LHCN-M2 (cell line): ENCODE data around the gene CELSR2. TPM values are rescaled to one million over a fixed set of nuclear protein-coding genes. Genes with fewer than 3 reads are reported as not detected.
A peak's percentile ranks its signal among the peaks of the same experiment; 100 is the strongest.

Experiments used
- DNase-seq: peaks from one replicate; pipeline ENCODE4 v3.0.0-alpha.2; 2012; ENCODE audit warnings: low read depth
- total RNA-seq: library from RNA; depleted of rRNA; stranded (reverse); fragments of >200 nt; gene quantifications from 2 replicates; pipeline ENCODE4 v1.2.3, GENCODE V29; 2014

CELSR2 gene
- total RNA-seq, 1 experiment from 2014 or later, result 0.17 TPM

GRCh38 chr1:109264379-109264755, 15.0 kb downstream of the CELSR2 start:
- no peak for DNase-seq

GRCh38 chr1:109265016-109265415, 15.7 kb downstream of the CELSR2 start:
- no peak for DNase-seq

- DNase-seq, result no peak
Observed at GRCh38 chr1:109265741-109266330, 16.5 kb downstream of the CELSR2 start.

- DNase-seq, result peak; percentile 36
Observed at GRCh38 chr1:109266965-109267364, 17.6 kb downstream of the CELSR2 start.

- DNase-seq, result no peak
Observed at GRCh38 chr1:109267743-109268300, 18.5 kb downstream of the CELSR2 start.

- no peak for DNase-seq
Observed at GRCh38 chr1:109268431-109269211, 19.3 kb downstream of the CELSR2 start.

- DNase-seq, result no peak
Observed at GRCh38 chr1:109269212-109269980, 20.1 kb downstream of the CELSR2 start.

GRCh38 chr1:109269981-109270622, 20.8 kb downstream of the CELSR2 start:
- no peak for DNase-seq

- DNase-seq, result no peak
Observed at GRCh38 chr1:109270623-109271317, 21.4 kb downstream of the CELSR2 start.

GRCh38 chr1:109271458-109271857, 22.1 kb downstream of the CELSR2 start:
- no peak for DNase-seq

GRCh38 chr1:109272021-109272799, 22.9 kb downstream of the CELSR2 start:
- DNase-seq, result no peak

GRCh38 chr1:109272831-109273547, 23.6 kb downstream of the CELSR2 start:
- DNase-seq, result no peak

- no peak for DNase-seq
Observed at GRCh38 chr1:109273570-109274288, 24.4 kb downstream of the CELSR2 start.

GRCh38 chr1:109274533-109275476, 25.5 kb downstream of the CELSR2 start:
- DNase-seq, result peak; percentile 43

- DNase-seq, result peak; percentile 39
Observed at GRCh38 chr1:109275706-109276345, 26.5 kb downstream of the CELSR2 start.

GRCh38 chr1:109277434-109278204, 28.3 kb downstream of the CELSR2 start:
- DNase-seq, result peak; percentile 57
